NB4 (cell line): ENCODE results near the gene UNG.

Experiments
- CTCF ChIP-seq: IDR thresholded peaks from one replicate; pipeline ENCODE4 v1.5.1; 2012; ENCODE audit warnings: low read depth, low read length
- POLR2A ChIP-seq: IDR thresholded peaks from 2 replicates; pipeline ENCODE4 v1.6.1; 2011; ENCODE audit warnings: mild to moderate bottlenecking; ENCODE audit not compliant: insufficient read length; ENCODE audit errors: extremely low read depth

GRCh38 chr12:109097140-109097434, 310 bp upstream of the UNG start:
- TF ChIP-seq CTCF (no peak), POLR2A (no peak)
